Esophagus squamous epithelium (tissue), 4 donors: ENCODE results near the gene FNDC1.

Experiments used
- CTCF ChIP-seq, 6 experiments: fragments of 450-650 bp in 4 of 6; fragments of 200-600 bp in 2 of 6; sonication (generic) in 2 of 6; IDR thresholded peaks; one replicate each; pipeline ENCODE4 v1.5.1; 2016 to 2019; ENCODE audit warnings: antibody characterized with exemption in 6 of 6, mild to moderate bottlenecking in 4 of 6, moderate library complexity in 4 of 6
- POLR2A ChIP-seq, 4 donors: fragments of 450-650 bp; IDR thresholded peaks; one replicate each; pipeline ENCODE4 v1.6.1; 2017; ENCODE audit warnings: antibody characterized with exemption in 4 of 4, mild to moderate bottlenecking in 4 of 4, moderate library complexity in 3 of 4

GRCh38 chr6:159279790-159280277 lies 110.6 kb downstream of the FNDC1 start:
- TF ChIP-seq CTCF (IDR thresholded peaks at IDR 0.05) (no peak), POLR2A (IDR thresholded peaks at IDR 0.05) (no peak)
